Kidney capillary endothelial cell (primary cell): ENCODE measurements around the gene DUSP21.
"Not testable (repeated sequence)": the region's sequence is repeated elsewhere in the genome, so short reads cannot be mapped to it uniquely, and the experiment has no call there.

Experiments used
- DNase-seq: peaks from one replicate; pipeline ENCODE4 v3.0.0-alpha.2; 2018; ENCODE audit warnings: low spot score

DUSP21 gene

DNA sequence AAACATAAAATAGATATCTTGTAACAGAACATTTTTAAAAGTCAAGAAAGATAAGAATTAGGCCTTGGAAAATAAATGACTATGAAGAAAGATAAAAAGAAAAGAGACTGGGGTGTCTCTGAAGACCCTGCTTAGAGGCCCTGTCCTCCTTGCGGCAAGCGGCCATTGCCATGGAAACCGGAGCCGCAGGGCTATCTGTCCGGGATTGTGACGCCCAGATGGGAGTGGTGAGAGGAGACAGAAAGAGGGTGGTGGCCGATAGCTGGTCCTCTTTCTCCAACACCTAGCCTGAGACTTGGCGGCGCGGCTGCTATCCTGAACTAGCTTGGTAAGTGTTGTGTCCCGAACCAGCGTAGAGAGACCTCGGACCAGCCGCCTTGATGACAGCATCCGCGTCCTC, at the start of gene DUSP21:
Gene DUSP21 (plus strand): TSS at position 269 of the 400 bp plus-strand sequence. CDS start 112 bp downstream, at position 381.
- no peak for DNase-seq

DNA sequence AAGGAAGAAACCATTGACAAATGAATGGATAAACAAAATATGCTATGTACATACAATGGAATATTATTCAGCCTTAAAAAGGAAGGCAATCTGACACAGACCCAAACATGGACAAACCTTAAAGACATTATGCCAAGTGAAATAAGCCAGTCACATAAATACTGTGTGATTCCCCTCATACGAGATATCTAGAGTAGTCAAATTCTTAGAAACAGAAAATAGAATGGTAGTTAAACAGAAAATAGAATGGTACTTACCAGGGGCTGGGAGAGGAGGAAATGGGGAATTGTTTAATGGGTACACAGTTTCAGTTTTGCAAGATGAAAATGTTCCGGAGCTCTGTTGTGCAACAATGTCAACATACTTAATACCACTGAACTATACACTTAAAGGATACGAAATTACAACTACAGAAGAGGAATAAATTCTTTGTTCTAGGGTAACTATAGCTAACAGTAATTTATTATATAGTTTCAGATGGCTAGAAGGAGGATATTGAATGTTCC, 47.8 kb upstream of the DUSP21 start:
- no peak for DNase-seq

DNA sequence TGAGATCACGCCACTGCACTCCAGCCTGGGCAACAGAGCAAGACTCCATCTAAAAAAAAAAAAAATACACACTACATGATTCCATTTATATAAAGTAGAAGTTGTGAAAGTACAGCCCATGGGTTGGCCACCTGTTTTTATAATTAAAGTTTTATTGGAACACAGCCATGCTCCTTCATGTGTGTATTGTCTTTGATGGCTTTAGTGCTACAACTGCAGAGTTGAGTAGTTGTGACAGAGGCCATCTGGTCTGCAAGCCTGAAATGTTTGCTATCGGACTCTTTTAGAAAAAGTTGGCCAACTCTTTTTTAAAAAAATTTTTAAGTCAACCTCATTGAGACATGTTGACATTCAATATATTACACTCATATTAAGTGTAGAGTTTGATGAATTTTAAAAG, 41.2 kb upstream of the DUSP21 start:
- DNase-seq = no peak

DNA sequence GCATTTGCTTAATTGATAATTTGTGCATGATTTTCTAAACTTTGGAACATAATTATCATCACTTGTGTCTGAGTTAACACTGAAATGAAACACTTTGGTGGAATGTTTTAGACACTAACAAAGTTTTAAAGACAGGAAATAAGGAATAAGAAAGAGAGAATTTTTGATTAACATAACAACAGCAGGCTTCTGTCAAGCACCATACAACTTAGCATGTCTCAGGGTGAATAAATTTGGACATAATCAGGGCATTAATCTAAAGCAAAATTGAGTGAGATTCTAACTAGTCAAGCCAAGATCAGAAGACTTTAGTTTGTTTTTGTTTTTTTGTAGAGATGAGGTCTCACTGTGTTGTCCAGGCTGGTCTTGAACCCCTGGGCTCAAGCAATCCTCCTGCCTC, 28.1 kb upstream of the DUSP21 start:
- DNase-seq = no peak

DNA sequence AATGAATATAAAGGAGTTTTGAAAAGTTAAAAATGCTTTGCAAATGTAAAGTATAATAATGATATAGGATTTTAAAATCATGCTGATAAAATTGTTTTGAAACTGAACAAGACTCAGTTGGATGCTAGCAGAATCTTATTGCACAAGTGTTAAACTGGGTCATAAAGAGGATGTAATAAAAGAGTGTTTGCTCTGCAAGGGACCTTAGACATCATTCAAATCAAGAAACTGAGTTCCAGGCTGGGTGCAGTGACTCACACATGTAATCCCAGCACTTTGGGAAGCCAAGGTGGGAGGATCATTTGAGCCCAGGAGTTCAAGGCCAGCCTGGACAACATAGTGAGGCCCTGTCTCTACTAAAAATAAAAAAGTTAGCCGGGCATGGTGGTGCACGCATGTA, 27.5 kb upstream of the DUSP21 start:
- no peak for DNase-seq

DNA sequence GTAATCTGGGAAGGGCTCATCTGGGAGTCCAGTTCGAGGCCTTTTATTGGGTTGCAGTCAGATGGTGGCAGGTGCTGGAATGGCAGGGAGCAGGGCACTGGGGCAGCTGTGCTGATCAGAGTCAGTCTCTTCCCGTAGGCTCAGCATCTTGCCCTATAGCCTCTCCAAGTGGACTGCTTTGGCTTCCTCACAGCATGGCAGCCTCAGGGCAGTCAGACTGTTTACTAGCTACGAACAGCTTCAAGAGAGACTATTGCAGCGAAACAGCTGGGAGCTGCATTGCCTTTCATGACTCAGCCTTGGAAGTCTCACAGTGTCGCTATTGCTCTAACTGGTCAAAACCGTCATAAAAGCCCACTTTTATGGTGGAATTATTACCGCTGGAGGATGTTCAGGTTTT, 26.8 kb upstream of the DUSP21 start:
- no peak for DNase-seq

DNA sequence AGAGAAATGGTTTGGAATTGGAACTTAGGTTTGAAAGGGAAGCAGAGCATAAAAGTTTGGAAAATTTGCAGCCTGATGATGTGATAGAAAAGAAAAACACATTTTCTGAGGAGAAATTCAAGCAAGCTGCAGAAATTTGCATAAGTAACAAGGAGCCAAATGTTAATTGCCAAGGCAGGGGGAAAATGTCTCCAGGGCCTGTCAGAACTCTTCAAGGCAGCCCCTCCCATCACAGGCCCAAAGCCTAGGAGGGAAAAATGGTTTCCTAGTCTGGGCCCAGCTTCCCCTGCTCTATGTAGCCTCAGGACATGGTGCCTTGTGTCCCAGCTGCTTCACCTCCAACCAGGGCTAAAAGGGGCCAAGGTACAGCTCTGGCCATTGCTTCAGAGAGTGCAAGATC, 21.2 kb upstream of the DUSP21 start:
- DNase-seq = no peak

DNA sequence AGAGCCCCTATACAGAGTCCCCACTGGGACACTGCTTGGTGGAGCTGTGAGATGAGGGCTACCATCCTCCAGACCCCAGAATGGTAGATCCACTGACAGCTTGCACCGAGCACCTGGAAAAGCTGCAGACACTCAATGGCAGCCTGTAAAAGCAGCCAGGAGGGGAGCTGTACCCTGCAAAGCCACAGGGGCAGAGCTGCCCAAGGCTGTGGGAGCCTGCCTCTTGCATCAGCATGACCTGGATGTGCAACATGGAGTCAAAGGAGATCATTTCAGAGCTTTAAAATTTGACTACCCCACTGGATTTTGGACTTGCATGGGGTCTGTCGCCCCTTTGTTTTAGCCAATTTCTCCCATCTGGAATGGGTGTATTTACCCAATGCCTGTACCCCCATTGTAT, 20.6 kb upstream of the DUSP21 start:
- not testable (repeated sequence) for DNase-seq

DNA sequence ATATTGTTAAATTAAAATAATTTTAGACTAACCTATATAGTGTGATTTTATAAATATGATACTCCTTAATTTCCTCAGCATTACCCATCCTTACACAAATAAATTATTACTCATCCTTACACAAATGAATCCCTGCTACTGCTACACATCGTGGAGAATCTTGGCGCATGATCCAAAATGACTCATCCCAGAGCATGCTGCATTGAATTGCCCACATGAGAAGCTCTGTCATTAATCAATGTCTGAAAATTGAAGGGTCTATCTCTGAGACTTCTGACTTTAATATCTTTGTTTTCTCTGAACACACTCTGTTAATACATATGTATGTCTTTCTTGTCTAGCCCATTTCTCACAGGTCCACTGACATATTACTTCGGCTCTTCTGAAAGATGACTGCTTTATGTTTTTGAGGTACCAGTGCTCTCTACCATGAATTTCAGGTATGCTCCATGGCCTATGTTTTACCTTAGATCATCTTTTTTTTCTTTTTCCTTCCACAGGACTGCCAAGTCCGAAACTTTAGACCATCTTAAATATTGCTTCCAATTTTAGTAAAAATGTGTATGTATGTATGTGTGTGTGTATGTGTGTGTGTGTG, 15.7 kb upstream of the DUSP21 start:
- peak; percentile 40 for DNase-seq

DNA sequence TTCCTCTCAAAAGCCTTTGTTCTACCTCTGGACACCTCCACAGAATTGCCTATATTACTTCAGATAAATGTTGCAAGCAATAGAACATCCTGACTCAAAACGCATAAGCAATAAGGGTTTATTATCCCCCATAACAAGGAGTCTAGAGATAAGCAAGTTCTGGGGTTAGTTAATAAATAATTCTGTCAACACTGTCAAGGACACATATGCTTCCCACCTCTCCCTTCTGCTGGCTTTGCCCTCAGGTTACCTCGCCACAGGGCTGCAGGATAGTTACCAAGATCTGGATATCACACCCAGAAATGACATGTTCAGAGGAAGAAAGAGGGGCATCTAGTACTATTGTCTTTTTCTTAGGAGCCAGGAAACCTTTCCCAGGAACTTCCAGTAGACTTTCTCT, 14.0 kb upstream of the DUSP21 start:
- no peak for DNase-seq

DNA sequence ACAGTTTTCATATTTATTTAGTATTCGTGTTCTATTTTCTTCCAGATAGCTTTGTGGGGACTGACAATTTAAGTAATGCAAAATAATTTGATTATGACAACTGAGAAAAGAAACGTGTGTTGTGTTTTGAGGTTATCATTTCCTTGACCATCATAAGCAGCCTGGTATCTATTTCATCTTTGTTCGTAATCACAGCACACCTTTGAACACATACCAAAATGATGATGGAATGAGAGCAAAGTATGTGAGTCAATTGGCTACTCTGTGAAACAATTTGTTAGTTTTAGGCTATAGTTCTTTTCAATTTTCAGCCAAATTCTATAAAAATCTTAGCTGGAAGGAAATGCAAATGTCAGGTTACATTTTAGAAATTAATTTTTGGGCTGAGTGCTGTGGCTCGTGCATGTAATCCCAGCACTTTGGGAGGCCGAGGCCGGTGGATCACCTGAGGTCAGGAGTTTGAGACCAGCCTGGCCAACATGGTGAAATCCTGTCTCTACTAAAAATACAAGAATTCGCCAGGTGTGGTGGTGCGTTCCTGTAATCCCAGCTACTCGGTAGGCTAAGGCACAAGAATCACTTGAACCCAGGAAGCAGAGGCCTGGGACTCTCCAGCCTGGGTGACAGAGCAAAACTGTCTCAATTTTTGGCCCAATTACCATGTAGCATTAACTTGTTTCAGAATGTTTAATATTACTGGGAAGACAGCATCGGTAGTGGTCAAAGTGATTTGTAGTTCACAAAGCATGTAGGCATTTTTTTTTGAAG, 1.1 kb upstream of the DUSP21 start:
- no peak for DNase-seq

DNA sequence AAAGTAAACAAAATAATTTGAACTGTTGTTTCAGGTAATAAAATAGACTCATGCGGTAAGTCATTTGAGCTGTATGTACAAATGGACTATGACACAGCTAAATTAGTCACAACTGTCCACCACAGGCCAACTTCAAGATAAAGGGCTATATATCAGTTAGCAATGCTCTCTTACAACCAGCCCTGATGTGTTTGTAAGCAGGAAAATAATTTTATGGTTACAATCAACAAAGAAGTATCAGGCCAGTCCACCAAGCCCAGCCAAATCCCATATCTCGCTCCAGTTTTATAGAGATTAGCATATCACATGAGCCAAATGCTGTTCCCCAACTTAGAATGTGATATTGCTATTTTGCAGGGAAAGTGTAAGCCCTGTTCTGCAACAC, 511 bp upstream of the DUSP21 start:
- no peak for DNase-seq

DNA sequence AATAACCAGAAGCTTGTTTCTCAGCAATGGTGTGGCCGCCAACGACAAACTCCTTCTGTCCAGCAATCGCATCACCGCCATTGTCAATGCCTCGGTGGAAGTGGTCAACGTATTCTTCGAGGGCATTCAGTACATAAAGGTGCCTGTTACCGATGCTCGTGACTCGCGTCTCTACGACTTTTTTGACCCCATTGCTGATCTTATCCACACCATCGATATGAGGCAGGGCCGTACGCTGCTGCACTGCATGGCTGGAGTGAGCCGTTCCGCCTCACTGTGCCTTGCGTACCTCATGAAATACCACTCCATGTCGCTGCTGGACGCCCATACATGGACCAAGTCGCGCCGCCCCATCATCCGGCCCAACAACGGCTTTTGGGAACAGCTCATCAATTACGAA, 383 bp downstream of the DUSP21 start:
- no peak for DNase-seq

DNA sequence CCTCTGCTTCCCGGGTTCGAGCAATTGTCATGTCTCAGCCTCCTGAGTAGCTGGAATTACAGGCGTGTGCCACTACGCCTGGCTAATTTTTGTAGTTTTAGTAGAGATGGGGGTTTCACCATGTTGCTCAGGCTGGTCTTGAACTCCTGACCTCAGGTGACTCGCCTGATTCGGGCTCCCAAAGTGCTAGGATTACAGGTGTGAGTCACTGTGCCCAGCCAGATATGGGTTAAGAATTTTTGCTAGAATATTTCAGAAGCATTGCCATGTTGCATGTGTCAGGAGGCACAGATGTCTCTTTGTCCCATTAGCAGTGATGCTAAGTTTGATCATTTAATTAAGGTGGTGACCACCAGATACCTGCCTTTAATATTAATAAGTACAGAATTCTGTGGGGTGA, 7.1 kb downstream of the DUSP21 start:
- DNase-seq = not testable (repeated sequence)

DNA sequence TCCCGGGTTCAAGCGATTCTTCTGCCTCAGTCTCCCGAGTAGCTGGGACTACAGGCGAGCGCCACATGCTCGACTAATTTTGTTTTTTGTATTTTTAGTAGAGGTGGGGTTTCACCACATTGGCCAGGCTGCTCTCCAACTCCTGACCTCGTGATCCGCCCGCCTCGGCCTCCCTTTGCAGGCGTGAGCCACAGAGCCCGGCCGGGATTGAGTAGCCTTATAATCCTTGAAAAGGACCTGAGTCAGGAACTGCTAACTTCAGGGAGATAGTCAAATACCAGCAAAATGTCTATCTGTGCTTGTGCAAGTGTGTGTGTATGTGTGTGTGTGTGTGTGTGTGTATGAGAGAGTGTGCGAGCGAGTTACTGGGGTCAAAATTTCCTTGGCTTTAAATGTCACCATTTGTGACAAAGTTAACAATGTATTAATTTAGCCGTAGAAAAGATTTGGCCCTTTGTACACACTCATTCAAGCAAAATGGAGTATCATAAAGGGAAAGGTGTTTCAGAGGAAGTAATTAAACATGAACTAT, 27.4 kb downstream of the DUSP21 start:
- no peak for DNase-seq

DNA sequence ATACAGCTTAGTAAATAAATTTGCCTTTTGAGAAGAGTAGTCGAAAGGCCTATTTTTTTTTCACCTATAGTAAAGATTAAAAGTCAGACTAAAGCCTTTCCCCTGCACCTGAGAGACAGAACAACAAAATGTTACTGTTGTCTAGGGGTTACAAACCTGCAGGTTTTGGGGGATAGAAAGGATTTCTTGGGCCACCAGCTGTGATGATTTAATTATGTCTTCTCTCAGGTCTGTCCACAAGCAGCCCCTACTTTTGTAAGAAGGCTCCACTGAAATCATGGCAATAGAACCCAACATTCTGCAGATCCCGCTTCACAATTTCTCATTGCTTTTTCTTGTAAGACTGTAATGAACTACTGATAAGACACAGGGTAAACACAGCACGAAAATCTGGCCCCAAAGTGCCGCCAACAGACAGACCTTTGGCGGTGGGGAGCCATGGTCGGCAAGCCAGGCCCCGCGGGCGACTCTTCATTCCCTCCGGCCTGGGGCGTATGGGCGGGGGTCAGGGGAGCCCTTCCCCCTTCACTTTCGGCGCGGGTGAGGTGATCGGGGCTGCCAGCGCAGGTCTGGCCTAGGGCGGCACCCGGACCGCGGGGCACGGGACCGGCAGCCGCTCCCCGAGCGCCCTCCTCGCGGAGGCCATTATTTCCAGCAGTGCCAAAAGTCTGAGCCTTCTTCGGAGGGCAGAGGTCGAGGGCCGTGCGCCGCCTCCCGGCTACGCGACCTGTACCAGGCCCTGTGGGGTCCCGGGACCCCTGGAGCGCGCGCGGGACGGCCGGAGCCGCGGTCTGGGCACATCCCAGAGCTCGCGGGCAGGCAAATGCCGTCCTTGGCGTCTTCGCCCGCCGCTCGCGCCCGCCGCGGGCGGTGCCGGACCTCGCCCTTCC, 28.4 kb downstream of the DUSP21 start:
- DNase-seq = peak; percentile 27

DNA sequence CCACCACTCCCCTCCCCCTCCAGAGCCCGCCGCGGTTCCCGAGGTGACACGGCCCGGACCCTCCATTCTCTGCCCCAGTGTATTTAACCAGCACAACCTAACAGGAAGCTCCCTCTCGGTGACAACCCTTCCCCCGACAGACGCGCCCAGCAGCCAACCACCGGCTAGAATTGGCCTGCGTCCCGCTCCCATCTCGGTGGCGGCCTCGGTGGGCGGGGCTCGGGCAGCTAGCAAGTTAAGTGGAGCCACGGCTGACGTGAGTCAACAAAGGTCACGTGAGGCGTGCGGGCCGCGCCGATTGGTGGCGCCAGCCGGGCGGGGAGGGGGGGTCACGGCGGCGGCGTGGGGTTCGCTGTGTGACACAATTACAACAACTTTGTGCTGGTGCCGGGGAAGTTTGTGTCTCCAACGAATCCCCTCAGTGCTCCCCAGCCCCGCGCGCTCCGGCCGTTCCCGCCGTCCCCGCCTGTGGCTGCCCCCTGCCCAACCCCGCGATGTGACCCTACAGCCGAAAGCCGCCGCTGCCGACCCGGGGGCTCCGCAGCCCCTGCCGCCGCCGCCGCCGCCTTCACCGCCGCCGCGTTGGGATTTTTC, 29.1 kb downstream of the DUSP21 start, which contains the start of gene KDM6A:
Gene KDM6A (plus strand): TSS at position 368 of the 594 bp plus-strand sequence. CDS start 364 bp downstream, outside the sequence.
- peak; percentile 96 for DNase-seq

DNA sequence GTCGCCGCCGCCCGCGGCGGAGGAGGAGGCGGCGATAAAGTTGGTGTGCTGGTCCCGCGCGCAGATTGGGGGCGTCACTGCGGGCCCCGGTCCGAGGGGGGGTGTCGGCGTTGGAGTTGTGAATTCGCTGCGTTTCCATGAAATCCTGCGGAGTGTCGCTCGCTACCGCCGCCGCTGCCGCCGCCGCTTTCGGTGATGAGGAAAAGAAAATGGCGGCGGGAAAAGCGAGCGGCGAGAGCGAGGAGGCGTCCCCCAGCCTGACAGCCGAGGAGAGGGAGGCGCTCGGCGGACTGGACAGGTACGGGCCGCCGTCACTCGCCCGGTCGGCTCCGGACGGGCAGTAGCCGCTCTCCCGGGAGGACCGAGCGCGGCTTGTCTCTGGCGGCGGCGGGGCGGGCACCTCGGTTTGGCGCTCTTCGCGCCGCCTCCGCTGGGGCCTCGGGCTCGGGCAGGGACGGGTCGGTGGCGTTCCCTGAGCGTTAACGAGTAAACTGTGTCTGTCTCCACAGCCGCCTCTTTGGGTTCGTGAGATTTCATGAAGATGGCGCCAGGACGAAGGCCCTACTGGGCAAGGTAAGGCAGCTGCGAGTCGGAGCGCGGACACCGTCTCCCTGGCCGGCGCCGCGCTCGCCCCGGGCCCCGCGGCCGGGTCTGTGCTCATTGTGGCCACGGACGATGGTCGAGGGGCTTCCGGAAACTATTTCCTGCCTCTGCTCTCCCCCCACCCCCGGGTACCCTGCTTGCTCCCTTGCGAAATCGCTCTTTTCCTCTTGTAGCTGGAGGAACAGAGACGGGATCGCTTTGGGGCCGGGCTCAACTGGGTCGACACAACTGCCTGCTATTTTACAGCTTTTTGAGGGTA, 29.8 kb downstream of the DUSP21 start:
- DNase-seq = peak; percentile 29

DNA sequence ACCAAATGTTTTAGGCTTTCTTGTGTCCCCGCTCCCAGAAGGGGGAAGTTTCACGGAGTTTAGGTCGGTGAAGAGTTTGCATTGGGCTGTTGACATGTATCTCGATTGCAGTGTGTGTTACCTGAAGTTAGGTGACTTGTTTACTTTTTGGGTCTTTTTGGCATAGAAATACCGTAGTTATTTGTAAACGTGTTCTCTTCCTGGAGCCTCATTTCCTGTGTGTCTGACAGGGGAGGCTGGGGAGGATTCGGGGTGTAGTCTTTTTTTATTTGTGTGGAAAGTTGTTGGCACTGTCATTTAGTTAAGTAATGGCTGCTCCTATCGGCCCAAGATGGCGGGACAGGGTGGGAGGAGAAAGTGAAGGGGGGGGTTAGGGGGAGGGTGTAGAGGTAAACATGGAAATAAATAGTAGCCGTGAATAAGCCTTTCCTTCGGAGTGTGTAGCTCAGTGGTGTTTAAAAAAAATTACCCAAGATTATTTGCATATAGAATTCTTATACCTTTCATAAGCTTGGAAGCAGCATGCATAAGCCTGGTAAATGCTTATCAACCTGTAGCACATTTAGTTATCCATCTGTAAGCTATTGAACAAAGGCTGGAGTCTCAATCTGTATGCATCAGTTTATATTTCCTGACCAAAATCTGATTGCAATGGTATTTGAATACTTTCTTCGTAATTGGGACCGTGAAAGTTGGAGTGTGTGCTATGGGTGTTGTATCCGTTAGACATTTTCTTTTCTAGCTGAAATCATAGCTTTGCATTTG, 30.8 kb downstream of the DUSP21 start:
- DNase-seq = no peak

DNA sequence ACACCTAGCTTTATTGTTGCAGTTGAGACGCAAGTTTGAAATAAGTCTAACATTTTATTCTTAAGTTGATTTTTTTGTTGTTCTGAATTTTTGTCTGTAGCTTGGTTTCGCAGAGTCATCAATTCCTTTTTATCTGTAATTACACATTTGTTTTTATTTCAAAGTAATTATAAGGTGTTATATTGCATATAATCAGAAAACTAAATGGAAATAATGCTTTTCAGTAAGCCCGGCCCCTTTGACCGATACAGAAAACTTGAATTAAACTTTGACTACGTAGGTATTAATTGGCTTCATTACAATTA, 31.3 kb downstream of the DUSP21 start:
- DNase-seq = no peak
